Neural progenitor cell (in vitro differentiated cells): Measurements from ENCODE around the gene FAM229A.
"Not testable (repeated sequence)": the region's sequence is repeated elsewhere in the genome, so short reads cannot be mapped to it uniquely, and the experiment has no call there.

ENCODE experiments used
- CTCF ChIP-seq: fragments of 200-600 bp; sonication (generic); IDR thresholded peaks from 2 replicates; pipeline ENCODE4 v1.5.1; 2017; ENCODE audit warnings: antibody characterized with exemption, mild to moderate bottlenecking
- EZH2 ChIP-seq: fragments of 200-600 bp; sonication (generic); IDR thresholded peaks from 2 replicates; pipeline ENCODE4 v1.6.1; 2017; ENCODE audit warnings: antibody characterized with exemption, mild to moderate bottlenecking, moderate library complexity
- EZH2phosphoT487 ChIP-seq: fragments of 200-600 bp; sonication (generic); IDR thresholded peaks from 2 replicates; pipeline ENCODE4 v1.6.1; 2017; ENCODE audit warnings: antibody characterized with exemption

GRCh38 chr1:32396524-32396923 is 34.2 kb upstream of the FAM229A start:
- TF ChIP-seq CTCF, EZH2, EZH2phosphoT487: not testable (repeated sequence)
